Measurements from ENCODE around the gene TBC1D3B. TPM values are rescaled to one million over a fixed set of nuclear protein-coding genes. Genes with fewer than 3 reads are reported as not detected.

Gene TBC1D3B
- polyA plus RNA-seq, 1 experiment: 1.3 TPM

GRCh38 chr17:36148559-36149295 is 27.7 kb downstream of the TBC1D3B start:
- peak; percentile 100 for TF ChIP-seq CTCF (IDR thresholded peaks at IDR 0.05; ENCODE audit: low read depth, low read length)
- H3K9me3 ChIP-seq (ENCODE audit: control insufficient read depth, insufficient read depth, low read length): no peaks in the 10 kb centered on the region
- DNase-seq (ENCODE audit: low read depth, low spot score): peak; percentile 45
- H3K27ac ChIP-seq (ENCODE audit: low read depth, low read length): no peak overlapping the region
- ChIA-PET CTCF (interaction anchor here (0.6 to 6.7 kb wide), 48 partner anchors 12 to 1741 kb away, joined by 3 to 111 read pairs (median 4); partner anchors contain the start of gene CCL16), POLR2A (no interaction called here)
- H3K27me3 ChIP-seq (ENCODE audit: control insufficient read depth, insufficient read depth, low read length): peaks cover 8% of the 10 kb centered on the region
- H3K4me3 ChIP-seq (ENCODE audit: low read depth, low read length): no peak overlapping the region

- ChIA-PET POLR2A (no interaction called here), CTCF (interaction anchor here (0.6 to 6.7 kb wide), 8 partner anchors 12 to 298 kb away, joined by 3 to 111 read pairs (median 8); no protein-coding TSS in a partner anchor)
- no peaks in the 10 kb centered on the region for H3K9me3 ChIP-seq (ENCODE audit: control insufficient read depth, insufficient read depth, low read length)
Measured at GRCh38 chr17:36147601-36148000, 28.8 kb downstream of the TBC1D3B start.

GRCh38 chr17:36144981-36145729 is 31.3 kb downstream of the TBC1D3B start:
- TF ChIP-seq CTCF (IDR thresholded peaks at IDR 0.05; ENCODE audit: low read depth, low read length): no peak
- ChIA-PET CTCF (interaction anchor here (6.7 kb wide), 1 partner anchor 174 kb away, joined by 111 read pairs; no protein-coding TSS in a partner anchor), POLR2A (no interaction called here)
- Histone ChIP-seq H3K27me3 (ENCODE audit: control insufficient read depth, insufficient read depth, low read length) (peaks cover 5% of the 10 kb centered on the region), H3K27ac (ENCODE audit: low read depth, low read length) (no peak overlapping the region), H3K4me3 (ENCODE audit: low read depth, low read length) (no peak overlapping the region), H3K9me3 (ENCODE audit: control insufficient read depth, insufficient read depth, low read length) (no peaks in the 10 kb centered on the region)
- no peak for DNase-seq (ENCODE audit: low read depth, low spot score)

More at GRCh38 chr17:36147601-36148000, 28.8 kb downstream of the TBC1D3B start:
- H3K4me3 ChIP-seq (ENCODE audit: low read depth, low read length): no peak overlapping the region
- DNase-seq (ENCODE audit: low read depth, low spot score): no peak
- peaks cover 8% of the 10 kb centered on the region for H3K27me3 ChIP-seq (ENCODE audit: control insufficient read depth, insufficient read depth, low read length)
- H3K27ac ChIP-seq (ENCODE audit: low read depth, low read length): no peak overlapping the region
- no peak for TF ChIP-seq CTCF (IDR thresholded peaks at IDR 0.05; ENCODE audit: low read depth, low read length)

GRCh38 chr17:36144014-36144413 is 32.4 kb downstream of the TBC1D3B start:
- Histone ChIP-seq H3K27ac (ENCODE audit: low read depth, low read length) (no peak overlapping the region), H3K4me3 (ENCODE audit: low read depth, low read length) (no peak overlapping the region), H3K9me3 (ENCODE audit: control insufficient read depth, insufficient read depth, low read length) (no peaks in the 10 kb centered on the region), H3K27me3 (ENCODE audit: control insufficient read depth, insufficient read depth, low read length) (peaks cover 2% of the 10 kb centered on the region)
- CTCF ChIA-PET: interaction anchor here (1.5 kb wide), 1 partner anchor 175 kb away, joined by 6 read pairs; no protein-coding TSS in a partner anchor
- no peak for TF ChIP-seq CTCF (IDR thresholded peaks at IDR 0.05; ENCODE audit: low read depth, low read length)
- POLR2A ChIA-PET: no interaction called here
- DNase-seq (ENCODE audit: low read depth, low spot score): no peak

GRCh38 chr17:36142806-36143205 is 33.6 kb downstream of the TBC1D3B start:
- no peak overlapping the region for H3K27ac ChIP-seq (ENCODE audit: low read depth, low read length)
- peaks cover 2% of the 10 kb centered on the region for H3K27me3 ChIP-seq (ENCODE audit: control insufficient read depth, insufficient read depth, low read length)
- TF ChIP-seq CTCF (IDR thresholded peaks at IDR 0.05; ENCODE audit: low read depth, low read length): no peak
- POLR2A ChIA-PET: no interaction called here
- no peak overlapping the region for H3K4me3 ChIP-seq (ENCODE audit: low read depth, low read length)
- no peak for DNase-seq (ENCODE audit: low read depth, low spot score)
- no peaks in the 10 kb centered on the region for H3K9me3 ChIP-seq (ENCODE audit: control insufficient read depth, insufficient read depth, low read length)
- CTCF ChIA-PET: interaction anchor here (1.5 kb wide), 1 partner anchor 173 kb away, joined by 6 read pairs; no protein-coding TSS in a partner anchor

Measured in AG04450 (cell line).